ENCODE results near the gene PELI1. TPM values are rescaled to one million over a fixed set of nuclear protein-coding genes. Genes with fewer than 3 reads are reported as not detected.

PELI1 gene
- total and polyA plus RNA-seq, 7 donors, result 4.4 to 7.6 (median 6.9) TPM

GRCh38 chr2:64141674-64142405 lies 2.4 kb downstream of the PELI1 start:
- Histone ChIP-seq H3K4me3 (peak overlapping the region; percentile 96), H3K4me1 (peaks cover 4% of the 10 kb centered on the region), H3K36me3 (ENCODE audit: insufficient read depth in 1 of 2, low read depth in 1 of 2) (no peaks in the 10 kb centered on the region), H3K27ac (peak overlapping the region; percentile 1), H3K9me3 (no peaks in the 10 kb centered on the region), H3K27me3 (ENCODE audit: insufficient read depth in 3 of 3, low read length in 2 of 3) (no peaks in the 10 kb centered on the region)
- DNase-seq, result no peak
- intact Hi-C loops (cut with DNase I), result loop anchor here in 1 of 2 donors (5.0 kb wide), 2 partner anchors 90 to 170 kb away; no protein-coding TSS in a partner anchor
- ATAC-seq, result no peak
- WGBS, 3 donors, result 40 to 46% (median 44%) methylated on average over 2 of the region's 2 CpGs
- TF ChIP-seq, protein P1, sequence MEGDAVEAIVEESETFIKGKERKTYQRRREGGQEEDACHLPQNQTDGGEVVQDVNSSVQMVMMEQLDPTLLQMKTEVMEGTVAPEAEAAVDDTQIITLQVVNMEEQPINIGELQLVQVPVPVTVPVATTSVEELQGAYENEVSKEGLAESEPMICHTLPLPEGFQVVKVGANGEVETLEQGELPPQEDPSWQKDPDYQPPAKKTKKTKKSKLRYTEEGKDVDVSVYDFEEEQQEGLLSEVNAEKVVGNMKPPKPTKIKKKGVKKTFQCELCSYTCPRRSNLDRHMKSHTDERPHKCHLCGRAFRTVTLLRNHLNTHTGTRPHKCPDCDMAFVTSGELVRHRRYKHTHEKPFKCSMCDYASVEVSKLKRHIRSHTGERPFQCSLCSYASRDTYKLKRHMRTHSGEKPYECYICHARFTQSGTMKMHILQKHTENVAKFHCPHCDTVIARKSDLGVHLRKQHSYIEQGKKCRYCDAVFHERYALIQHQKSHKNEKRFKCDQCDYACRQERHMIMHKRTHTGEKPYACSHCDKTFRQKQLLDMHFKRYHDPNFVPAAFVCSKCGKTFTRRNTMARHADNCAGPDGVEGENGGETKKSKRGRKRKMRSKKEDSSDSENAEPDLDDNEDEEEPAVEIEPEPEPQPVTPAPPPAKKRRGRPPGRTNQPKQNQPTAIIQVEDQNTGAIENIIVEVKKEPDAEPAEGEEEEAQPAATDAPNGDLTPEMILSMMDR (IDR thresholded peaks at IDR 0.05), result no peak

DNA sequence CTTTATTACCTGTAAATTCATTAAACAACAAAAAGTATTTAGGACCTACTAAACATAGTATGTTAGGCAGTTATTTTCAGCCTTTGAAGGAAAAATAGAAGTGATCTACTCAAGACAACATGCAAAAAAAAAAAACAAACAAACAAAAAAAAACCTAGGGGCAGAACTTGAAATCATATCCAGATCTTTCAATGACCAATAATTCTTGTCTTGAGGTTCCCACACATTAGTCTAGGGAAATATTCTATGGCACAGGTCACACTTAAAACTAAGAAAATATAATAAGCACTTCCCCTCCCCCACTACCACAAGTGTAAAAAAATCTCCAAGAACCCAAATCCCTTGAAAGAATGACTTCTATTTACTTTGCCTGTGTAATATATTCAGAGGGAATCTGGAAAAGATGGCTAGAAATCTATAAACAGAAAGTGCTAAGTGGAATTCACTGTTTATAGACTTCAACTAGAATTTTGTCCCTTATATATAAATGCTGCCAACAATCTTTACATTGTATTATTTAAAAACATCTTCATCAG lies 3.5 kb downstream of the PELI1 start:
- no peak for ATAC-seq
- Histone ChIP-seq H3K27ac (no peak overlapping the region), H3K4me3 (peak overlapping the region; percentile 96), H3K9me3 (no peaks in the 10 kb centered on the region), H3K27me3 (ENCODE audit: insufficient read depth in 3 of 3, low read length in 2 of 3) (no peaks in the 10 kb centered on the region), H3K36me3 (ENCODE audit: insufficient read depth in 1 of 2, low read depth in 1 of 2) (no peaks in the 10 kb centered on the region), H3K4me1 (peaks cover 4% of the 10 kb centered on the region)
- no peak for DNase-seq
- TF ChIP-seq, protein P1 (IDR thresholded peaks at IDR 0.05), result no peak
- intact Hi-C loops (cut with DNase I), result loop anchor here in 1 of 2 donors (5.0 kb wide), 2 partner anchors 88 to 172 kb away; no protein-coding TSS in a partner anchor

GRCh38 chr2:64139956-64140355 lies 4.3 kb downstream of the PELI1 start:
- H3K4me3 ChIP-seq, result peak overlapping the region; percentile 26
- WGBS, 3 donors, result 61 to 70% (median 68%) methylated on average over 2 of the region's 2 CpGs
- no peaks in the 10 kb centered on the region for H3K27me3 ChIP-seq (ENCODE audit: insufficient read depth in 3 of 3, low read length in 2 of 3)
- no peaks in the 10 kb centered on the region for H3K36me3 ChIP-seq (ENCODE audit: insufficient read depth in 1 of 2, low read depth in 1 of 2)
- TF ChIP-seq, protein P1 (IDR thresholded peaks at IDR 0.05), result no peak
- H3K4me1 ChIP-seq, result peaks cover 4% of the 10 kb centered on the region
- no peak for DNase-seq
- no peak for ATAC-seq
- H3K27ac ChIP-seq, result no peak overlapping the region
- intact Hi-C loops (cut with DNase I), result loop anchor here in 1 of 2 donors (5.0 kb wide), 3 partner anchors 88 to 187 kb away; no protein-coding TSS in a partner anchor
- no peaks in the 10 kb centered on the region for H3K9me3 ChIP-seq

GRCh38 chr2:64137996-64138395 lies 6.2 kb downstream of the PELI1 start:
- TF ChIP-seq, protein P1 (IDR thresholded peaks at IDR 0.05), result no peak
- no peak for DNase-seq
- Histone ChIP-seq H3K4me1 (peaks cover 4% of the 10 kb centered on the region), H3K9me3 (no peaks in the 10 kb centered on the region), H3K27me3 (ENCODE audit: insufficient read depth in 3 of 3, low read length in 2 of 3) (no peaks in the 10 kb centered on the region), H3K4me3 (no peak overlapping the region), H3K27ac (no peak overlapping the region), H3K36me3 (ENCODE audit: insufficient read depth in 1 of 2, low read depth in 1 of 2) (no peaks in the 10 kb centered on the region)
- WGBS, 3 donors, result 93 to 95% (median 94%) methylated on average over 3 of the region's 3 CpGs
- ATAC-seq, result no peak
- intact Hi-C loops (cut with DNase I), result loop anchor here in 1 of 2 donors (5.0 kb wide), 1 partner anchor 189 kb away; no protein-coding TSS in a partner anchor

All from psoas muscle (tissue), 8 donors.